GM18505 (cell line): Measurements from ENCODE around the gene ABHD13.

Experiments used
- ATAC-seq: cut with Tn5 transposase; IDR thresholded peaks from one replicate; pipeline ENCODE4 v1.9.1; 2021; ENCODE audit not compliant: unreplicated experiment
- POLR2A ChIP-seq: IDR thresholded peaks from 4 replicates; pipeline ENCODE4 v1.6.1; 2011; ENCODE audit warnings: borderline replicate concordance; ENCODE audit not compliant: insufficient read depth, insufficient read length; ENCODE audit errors: extremely low read depth

Gene ABHD13

GRCh38 chr13:108218044-108218974 is at the start of gene ABHD13:
Gene ABHD13, plus strand, starts transcription at chr13:108218392. Its CDS starts 10,827 bp downstream, at chr13:108229219.
- peak; percentile 92 for TF ChIP-seq POLR2A
- peak; percentile 76 for ATAC-seq

- TF ChIP-seq POLR2A, result no peak
- ATAC-seq, result no peak
These were observed 49.3 kb upstream of the ABHD13 start for GRCh38 chr13:108168929-108169328.

GRCh38 chr13:108176685-108177274 is 41.4 kb upstream of the ABHD13 start:
- no peak for TF ChIP-seq POLR2A
- no peak for ATAC-seq

- no peak for ATAC-seq
- TF ChIP-seq POLR2A, result no peak
These were observed 40.1 kb upstream of the ABHD13 start for GRCh38 chr13:108178078-108178477.

GRCh38 chr13:108182652-108183051 is 35.5 kb upstream of the ABHD13 start:
- ATAC-seq, result no peak
- TF ChIP-seq POLR2A, result no peak

GRCh38 chr13:108185223-108185622 is 33.0 kb upstream of the ABHD13 start:
- TF ChIP-seq POLR2A, result no peak
- ATAC-seq, result no peak

- no peak for TF ChIP-seq POLR2A
- ATAC-seq, result no peak
These were observed 29.9 kb upstream of the ABHD13 start for GRCh38 chr13:108188260-108188659.

GRCh38 chr13:108190897-108191296 is 27.3 kb upstream of the ABHD13 start:
- ATAC-seq, result no peak
- TF ChIP-seq POLR2A, result no peak

- no peak for TF ChIP-seq POLR2A
- ATAC-seq, result no peak
These were observed 24.4 kb upstream of the ABHD13 start for GRCh38 chr13:108193806-108194205.

- no peak for ATAC-seq
- TF ChIP-seq POLR2A, result no peak
These were observed 23.7 kb upstream of the ABHD13 start for GRCh38 chr13:108194435-108194936.

- ATAC-seq, result no peak
- no peak for TF ChIP-seq POLR2A
These were observed 23.0 kb upstream of the ABHD13 start for GRCh38 chr13:108195146-108195545.

- no peak for ATAC-seq
- TF ChIP-seq POLR2A, result no peak
These were observed 22.3 kb upstream of the ABHD13 start for GRCh38 chr13:108195861-108196260.

GRCh38 chr13:108200781-108201398 is 17.3 kb upstream of the ABHD13 start:
- ATAC-seq, result no peak
- TF ChIP-seq POLR2A, result no peak
